Stimulated activated naive CD8-positive, alpha-beta T cell treated with anti-CD3 and anti-CD28 coated beads, Interleukin-15, amount 100 ng/mL, for 72 hours (primary cell): Measurements from ENCODE around the gene STPG3.

Experiments used
- ATAC-seq: fragments of 150-1000 bp; cut with Tn5 transposase; 2 replicates; pipeline ENCODE4 v1.10.0; 2021; ENCODE audit warnings: mild to moderate bottlenecking, moderate library complexity
- DNase-seq, 2 donors: peaks; one replicate each; pipeline ENCODE4 v3.0.0; 2021 to 2022
- H3K27ac Mint-ChIP-seq, 2 donors: one replicate each; pipeline ENCODE4 v1.8.0; 2022; ENCODE audit warnings: mild to moderate bottlenecking in 2 of 2, mixed read lengths in 2 of 2, moderate library complexity in 2 of 2
- H3K27me3 Mint-ChIP-seq: one replicate; pipeline ENCODE4 v1.8.0; 2022; ENCODE audit warnings: mixed read lengths
- H3K4me1 Mint-ChIP-seq: one replicate; pipeline ENCODE4 v1.8.0; 2022; ENCODE audit warnings: mild to moderate bottlenecking, mixed read lengths
- H3K4me3 Mint-ChIP-seq, 2 donors: one replicate each; pipeline ENCODE4 v1.8.0; 2022; ENCODE audit warnings: mild to moderate bottlenecking in 2 of 2, mixed read lengths in 2 of 2, moderate library complexity in 1 of 2
- H3K9me3 Mint-ChIP-seq, 2 donors: one replicate each; pipeline ENCODE4 v1.8.0; 2022; ENCODE audit warnings: mixed read lengths in 2 of 2

STPG3 gene

GRCh38 chr9:137302118-137302448 is 51.0 kb downstream of the STPG3 start, which contains the start of gene NRARP:
Gene NRARP, minus strand, starts transcription at chr9:137302271. Its CDS starts 343 bp downstream, at chr9:137301928.
- H3K27ac Mint-ChIP-seq = no peak within 1 kb of the TSS
- DNase-seq (peak; percentile 90 to 94), ATAC-seq (peak; percentile 81)
- H3K27me3 Mint-ChIP-seq = peaks cover 43% of the 10 kb centered on the region
- H3K4me3 Mint-ChIP-seq = peak within 1 kb of the TSS; percentile 85 to 90
- H3K9me3 Mint-ChIP-seq = no peaks in the 10 kb centered on the region
- peaks cover 54% of the 10 kb centered on the region for H3K4me1 Mint-ChIP-seq

- ATAC-seq (peak; percentile 57), DNase-seq (no peak)
- no peak overlapping the region for H3K27ac Mint-ChIP-seq
- peaks cover 59% of the 10 kb centered on the region for H3K4me1 Mint-ChIP-seq
- peak overlapping the region; percentile 35 to 56 for H3K4me3 Mint-ChIP-seq
- H3K27me3 Mint-ChIP-seq = peaks cover 43% of the 10 kb centered on the region
- H3K9me3 Mint-ChIP-seq = no peaks in the 10 kb centered on the region
These were observed 51.5 kb downstream of the STPG3 start for GRCh38 chr9:137302449-137303150.
